Stimulated activated CD8-positive, alpha-beta memory T cell treated with anti-CD3 and anti-CD28 coated beads, Interleukin-15, amount 100 ng/mL, for 4 hours (primary cell): ENCODE results near the gene GPR17.

Experiments used
- DNase-seq, 2 donors: peaks; one replicate each; pipeline ENCODE4 v3.0.0-alpha.2; 2020; ENCODE audit warnings: low read depth in 2 of 2

The GPR17 gene

GRCh38 chr2:127641846-127642507, 4.0 kb upstream of the GPR17 start:
- DNase-seq: no peak

GRCh38 chr2:127642706-127643438, 3.1 kb upstream of the GPR17 start:
- DNase-seq: no peak

GRCh38 chr2:127643439-127644065, 2.4 kb upstream of the GPR17 start:
- DNase-seq: no peak

GRCh38 chr2:127644066-127645025, 1.6 kb upstream of the GPR17 start:
- DNase-seq: no peak

GRCh38 chr2:127645026-127645394, 943 bp upstream of the GPR17 start:
- no peak for DNase-seq

- DNase-seq: no peak
Observed at GRCh38 chr2:127646487-127647241, 711 bp downstream of the GPR17 start.

- DNase-seq: no peak
Observed at GRCh38 chr2:127647242-127648190, 1.6 kb downstream of the GPR17 start.

GRCh38 chr2:127648321-127648720, 2.4 kb downstream of the GPR17 start:
- DNase-seq: no peak

GRCh38 chr2:127649100-127649611, 3.2 kb downstream of the GPR17 start:
- no peak for DNase-seq

GRCh38 chr2:127649684-127650040, 3.7 kb downstream of the GPR17 start:
- DNase-seq: peak; percentile 39 to 61

- DNase-seq: no peak
Observed at GRCh38 chr2:127650041-127650784, 4.3 kb downstream of the GPR17 start.

GRCh38 chr2:127650785-127651380, 4.9 kb downstream of the GPR17 start:
- DNase-seq: no peak

GRCh38 chr2:127651381-127651809, 5.4 kb downstream of the GPR17 start:
- no peak for DNase-seq

- DNase-seq: no peak
Observed at GRCh38 chr2:127651971-127652550, 6.1 kb downstream of the GPR17 start.

- no peak for DNase-seq
Observed at GRCh38 chr2:127652786-127653357, 6.9 kb downstream of the GPR17 start.

- no peak for DNase-seq
Observed at GRCh38 chr2:127653421-127654083, 7.6 kb downstream of the GPR17 start.

GRCh38 chr2:127654084-127654837, 8.3 kb downstream of the GPR17 start:
- no peak for DNase-seq
